Measurements from ENCODE around the gene CST3.

DNA sequence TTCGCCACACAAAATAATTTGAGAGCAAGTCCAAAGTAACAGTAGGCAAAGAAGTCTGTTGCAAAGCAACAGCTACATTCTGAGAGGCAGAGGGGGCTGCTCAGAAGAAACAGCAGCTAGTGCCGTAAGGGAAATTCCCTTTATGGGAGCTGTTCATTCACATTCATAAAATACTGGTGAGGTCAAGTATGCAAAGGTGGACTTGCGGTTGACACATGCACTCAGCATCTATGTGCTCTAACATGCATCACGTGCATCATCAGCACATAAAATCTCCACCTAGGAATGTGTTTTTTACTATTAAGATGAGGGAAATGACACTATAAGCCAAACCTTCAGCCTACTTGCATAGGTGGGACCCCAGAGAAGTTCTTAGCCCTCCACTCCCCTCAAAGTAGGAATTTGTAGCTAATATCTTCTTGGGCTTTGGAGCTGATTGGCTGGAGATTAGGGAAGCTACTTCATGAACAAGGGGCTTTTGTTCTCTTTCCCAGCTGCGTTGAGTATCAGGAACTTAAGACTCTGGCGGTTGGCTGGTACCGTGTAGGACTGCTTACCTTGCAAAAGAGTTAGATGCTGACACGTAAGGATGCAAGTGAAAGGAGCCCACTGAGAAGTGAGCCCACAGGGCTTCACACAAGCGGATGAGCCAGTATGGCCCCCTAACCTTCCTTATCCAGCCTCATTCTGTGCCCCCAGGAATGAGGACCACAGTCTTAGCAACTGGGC is 12.4 kb downstream of the CST3 start:
- TF ChIP-seq, protein P1, sequence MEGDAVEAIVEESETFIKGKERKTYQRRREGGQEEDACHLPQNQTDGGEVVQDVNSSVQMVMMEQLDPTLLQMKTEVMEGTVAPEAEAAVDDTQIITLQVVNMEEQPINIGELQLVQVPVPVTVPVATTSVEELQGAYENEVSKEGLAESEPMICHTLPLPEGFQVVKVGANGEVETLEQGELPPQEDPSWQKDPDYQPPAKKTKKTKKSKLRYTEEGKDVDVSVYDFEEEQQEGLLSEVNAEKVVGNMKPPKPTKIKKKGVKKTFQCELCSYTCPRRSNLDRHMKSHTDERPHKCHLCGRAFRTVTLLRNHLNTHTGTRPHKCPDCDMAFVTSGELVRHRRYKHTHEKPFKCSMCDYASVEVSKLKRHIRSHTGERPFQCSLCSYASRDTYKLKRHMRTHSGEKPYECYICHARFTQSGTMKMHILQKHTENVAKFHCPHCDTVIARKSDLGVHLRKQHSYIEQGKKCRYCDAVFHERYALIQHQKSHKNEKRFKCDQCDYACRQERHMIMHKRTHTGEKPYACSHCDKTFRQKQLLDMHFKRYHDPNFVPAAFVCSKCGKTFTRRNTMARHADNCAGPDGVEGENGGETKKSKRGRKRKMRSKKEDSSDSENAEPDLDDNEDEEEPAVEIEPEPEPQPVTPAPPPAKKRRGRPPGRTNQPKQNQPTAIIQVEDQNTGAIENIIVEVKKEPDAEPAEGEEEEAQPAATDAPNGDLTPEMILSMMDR (optimal IDR thresholded peaks at IDR 0.05 in 1 of 3, IDR thresholded peaks at IDR 0.05 in 1 of 3, conservative IDR thresholded peaks at IDR 0.05 in 1 of 3; ENCODE audit: extremely low read depth in 1 of 3, insufficient read depth in 2 of 3, low read length in 3 of 3), result no peak
- no peak for TF ChIP-seq EZH2 (IDR thresholded peaks at IDR 0.05; ENCODE audit: low read length)
